Fibroblast of mammary gland (primary cell): ENCODE measurements around the gene KCNAB3.
A peak's percentile ranks its signal among the peaks of the same experiment; 100 is the strongest.

Experiments used
- DNase-seq: peaks from one replicate; pipeline ENCODE4 v3.0.0-alpha.2; 2010; ENCODE audit warnings: low read depth
- H3K4me3 ChIP-seq: 2 replicates; pipeline ENCODE4 v1.5.1; 2011; ENCODE audit warnings: low read depth, mild to moderate bottlenecking, low read length, moderate library complexity; ENCODE audit not compliant: control insufficient read depth
- TF ChIP-seq, protein P1 (sequence below): conservative IDR thresholded peaks from 2 replicates; pipeline ENCODE4 v1.5.1; 2011; ENCODE audit warnings: low read depth, low read length, inconsistent platforms; ENCODE audit not compliant: control insufficient read depth, insufficient read depth

The KCNAB3 gene

DNA sequence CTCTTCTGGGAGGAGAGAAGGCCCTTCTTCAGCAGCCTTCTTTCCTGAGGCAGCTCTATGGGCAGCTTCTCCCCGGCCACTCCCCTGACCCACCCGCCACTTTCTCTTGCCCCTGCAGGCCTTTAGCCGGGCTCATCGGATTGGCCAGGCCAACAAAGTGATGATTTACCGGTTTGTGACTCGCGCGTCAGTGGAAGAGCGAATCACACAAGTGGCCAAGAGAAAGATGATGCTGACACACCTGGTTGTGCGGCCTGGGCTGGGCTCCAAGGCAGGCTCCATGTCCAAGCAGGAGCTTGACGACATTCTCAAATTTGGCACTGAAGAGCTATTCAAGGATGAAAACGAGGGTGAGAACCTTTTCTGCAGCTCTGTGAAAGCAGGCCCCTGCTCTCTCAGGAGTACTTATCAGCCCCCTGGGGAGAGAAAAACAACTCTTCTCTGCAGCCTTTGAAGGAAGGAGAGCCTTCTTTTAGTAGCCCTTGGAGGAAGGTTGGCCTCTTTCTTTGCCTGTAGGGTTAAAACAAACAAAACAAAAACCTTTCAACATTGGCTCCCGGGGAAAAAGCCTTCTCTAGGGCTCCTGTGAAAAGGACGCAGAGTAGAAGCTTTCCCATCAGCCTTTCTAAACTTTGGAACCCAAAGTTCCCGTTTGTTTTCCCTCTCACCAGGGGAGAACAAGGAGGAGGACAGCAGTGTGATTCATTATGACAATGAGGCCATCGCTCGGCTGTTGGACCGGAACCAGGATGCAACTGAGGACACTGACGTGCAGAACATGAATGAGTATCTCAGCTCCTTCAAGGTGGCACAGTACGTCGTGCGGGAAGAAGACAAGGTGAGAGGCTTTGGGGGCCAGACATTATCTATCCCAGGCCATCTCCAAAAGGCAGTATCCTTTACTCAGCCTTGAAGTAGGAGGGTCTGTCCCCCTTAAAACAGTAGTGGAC is 26.2 kb downstream of the KCNAB3 start:
- no peak for DNase-seq
- TF ChIP-seq, protein P1, sequence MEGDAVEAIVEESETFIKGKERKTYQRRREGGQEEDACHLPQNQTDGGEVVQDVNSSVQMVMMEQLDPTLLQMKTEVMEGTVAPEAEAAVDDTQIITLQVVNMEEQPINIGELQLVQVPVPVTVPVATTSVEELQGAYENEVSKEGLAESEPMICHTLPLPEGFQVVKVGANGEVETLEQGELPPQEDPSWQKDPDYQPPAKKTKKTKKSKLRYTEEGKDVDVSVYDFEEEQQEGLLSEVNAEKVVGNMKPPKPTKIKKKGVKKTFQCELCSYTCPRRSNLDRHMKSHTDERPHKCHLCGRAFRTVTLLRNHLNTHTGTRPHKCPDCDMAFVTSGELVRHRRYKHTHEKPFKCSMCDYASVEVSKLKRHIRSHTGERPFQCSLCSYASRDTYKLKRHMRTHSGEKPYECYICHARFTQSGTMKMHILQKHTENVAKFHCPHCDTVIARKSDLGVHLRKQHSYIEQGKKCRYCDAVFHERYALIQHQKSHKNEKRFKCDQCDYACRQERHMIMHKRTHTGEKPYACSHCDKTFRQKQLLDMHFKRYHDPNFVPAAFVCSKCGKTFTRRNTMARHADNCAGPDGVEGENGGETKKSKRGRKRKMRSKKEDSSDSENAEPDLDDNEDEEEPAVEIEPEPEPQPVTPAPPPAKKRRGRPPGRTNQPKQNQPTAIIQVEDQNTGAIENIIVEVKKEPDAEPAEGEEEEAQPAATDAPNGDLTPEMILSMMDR: no peak
- H3K4me3 ChIP-seq: no peak overlapping the region

DNA sequence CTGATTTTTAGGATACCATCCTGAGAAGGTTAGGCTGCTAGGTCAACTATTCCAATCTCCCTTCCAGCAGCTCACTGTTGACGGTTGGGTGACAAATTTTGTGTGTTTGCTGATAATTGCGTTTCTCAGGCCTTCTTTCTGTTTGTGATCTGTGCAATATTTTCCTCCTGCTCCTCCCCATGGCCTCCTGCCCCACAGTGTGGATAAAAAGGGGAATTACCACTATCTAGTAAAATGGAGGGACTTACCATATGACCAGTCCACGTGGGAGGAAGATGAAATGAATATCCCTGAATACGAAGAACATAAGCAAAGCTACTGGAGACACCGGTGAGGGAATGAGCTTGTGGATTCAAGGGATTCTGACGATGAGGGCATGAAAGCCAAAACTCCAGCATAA is 31.9 kb downstream of the KCNAB3 start:
- DNase-seq: peak; percentile 79
- H3K4me3 ChIP-seq: no peak overlapping the region
- TF ChIP-seq, protein P1: peak; percentile 66

DNA sequence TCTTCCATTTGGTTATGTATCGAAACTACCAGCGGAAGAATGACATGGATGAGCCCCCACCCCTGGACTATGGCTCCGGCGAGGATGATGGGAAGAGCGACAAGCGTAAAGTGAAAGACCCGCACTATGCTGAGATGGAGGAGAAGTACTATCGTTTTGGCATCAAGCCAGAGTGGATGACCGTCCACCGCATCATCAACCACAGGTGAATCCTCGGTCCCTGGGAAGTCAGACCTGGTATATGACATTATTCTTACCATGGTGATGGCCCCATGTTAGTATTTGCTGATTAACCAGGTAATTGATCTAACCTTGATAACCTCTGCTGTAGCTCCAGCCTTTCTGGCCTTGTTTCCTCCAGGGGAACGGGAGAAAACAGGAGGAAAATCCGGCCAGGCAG is 32.6 kb downstream of the KCNAB3 start:
- no peak for DNase-seq
- H3K4me3 ChIP-seq: no peak overlapping the region
- TF ChIP-seq, protein P1: no peak

DNA sequence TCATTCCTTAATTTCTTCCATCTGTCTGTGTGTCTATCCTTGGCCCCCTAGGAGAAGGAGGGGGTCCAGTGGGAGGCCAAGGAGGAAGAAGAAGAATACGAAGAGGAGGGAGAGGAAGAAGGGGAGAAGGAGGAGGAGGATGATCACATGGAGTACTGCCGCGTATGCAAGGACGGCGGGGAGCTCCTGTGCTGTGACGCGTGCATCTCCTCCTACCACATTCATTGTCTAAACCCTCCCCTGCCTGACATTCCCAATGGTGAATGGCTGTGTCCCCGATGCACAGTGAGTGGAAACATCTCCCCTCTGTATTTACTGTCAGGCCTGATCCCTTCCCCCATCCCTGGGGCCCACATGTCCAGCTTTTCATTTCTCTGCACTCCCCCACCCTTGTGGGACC is 34.8 kb downstream of the KCNAB3 start:
- no peak overlapping the region for H3K4me3 ChIP-seq
- DNase-seq: no peak
- TF ChIP-seq, protein P1: no peak

DNA sequence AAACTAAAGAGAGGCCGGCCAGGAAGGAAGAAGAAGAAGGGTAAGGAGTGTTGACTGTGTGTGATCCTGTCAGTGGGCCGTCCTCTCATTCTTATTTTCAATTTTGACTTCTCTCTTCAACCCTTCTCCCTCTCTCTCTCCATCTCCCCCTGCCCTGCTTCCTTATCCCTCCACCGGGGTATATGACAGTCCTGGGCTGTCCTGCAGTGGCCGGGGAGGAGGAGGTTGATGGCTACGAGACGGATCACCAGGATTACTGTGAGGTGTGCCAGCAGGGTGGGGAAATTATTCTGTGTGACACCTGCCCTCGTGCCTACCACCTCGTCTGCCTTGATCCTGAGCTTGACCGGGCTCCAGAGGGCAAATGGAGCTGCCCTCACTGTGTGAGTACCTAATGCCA is 35.4 kb downstream of the KCNAB3 start:
- TF ChIP-seq, protein P1: no peak
- no peak overlapping the region for H3K4me3 ChIP-seq
- DNase-seq: no peak

DNA sequence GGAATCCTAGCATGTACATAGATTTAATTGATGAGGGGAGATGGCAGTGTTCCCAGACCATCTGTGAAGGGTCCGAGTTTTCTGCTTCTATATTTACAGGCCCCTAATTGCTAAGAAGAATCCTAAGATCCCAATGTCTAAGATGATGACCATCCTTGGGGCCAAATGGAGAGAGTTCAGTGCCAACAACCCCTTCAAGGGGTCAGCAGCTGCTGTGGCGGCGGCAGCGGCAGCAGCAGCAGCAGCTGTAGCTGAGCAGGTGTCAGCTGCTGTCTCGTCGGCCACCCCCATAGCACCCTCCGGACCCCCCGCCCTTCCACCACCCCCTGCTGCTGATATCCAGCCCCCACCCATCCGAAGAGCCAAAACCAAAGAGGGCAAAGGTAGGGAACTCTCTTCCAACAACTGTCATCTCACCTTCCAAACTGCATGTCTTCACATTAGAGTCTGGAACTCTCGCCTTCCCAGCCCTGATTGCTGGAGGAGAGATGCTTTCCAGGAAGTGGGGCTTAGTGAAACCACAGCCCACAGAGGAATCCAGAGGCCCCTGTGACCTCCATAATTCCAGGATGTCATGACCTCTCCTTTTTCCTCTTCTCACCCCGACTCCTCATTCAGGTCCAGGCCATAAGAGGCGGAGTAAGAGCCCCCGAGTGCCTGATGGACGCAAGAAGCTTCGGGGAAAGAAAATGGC is 36.3 kb downstream of the KCNAB3 start:
- TF ChIP-seq, protein P1: no peak
- H3K4me3 ChIP-seq: no peak overlapping the region
- DNase-seq: no peak
